Kidney (tissue), 2 donors: ENCODE results near the gene COMTD1. TPM values are rescaled to one million over a fixed set of nuclear protein-coding genes. Genes with fewer than 3 reads are reported as not detected.

Experiments
- polyA plus RNA-seq: library from polyadenylated mRNA; stranded (reverse); fragments of 350-450 nt; fragmentation: Illumina TruSeq; extraction: RNeasy Lipid Tissue Mini Kit (QIAGEN cat#74804); gene quantifications from one replicate; pipeline ENCODE4 v1.2.3, GENCODE V29; 2014; ENCODE audit warnings: low read depth, low replicate concordance; ENCODE audit not compliant: insufficient read depth
- total RNA-seq: library from RNA; stranded (reverse); fragmentation: NEBNext Ultra II Directional; extraction: Animal tissue kit (Norgen Biotek cat#: 25700); gene quantifications from one replicate; pipeline ENCODE4 v1.2.1, GENCODE V29; 2021
- donor health status: DM: yes; HTN: yes; CAD: no.

The COMTD1 gene
- total and polyA plus RNA-seq, 2 donors from 2014 or later = 26.6 to 65.3 TPM

Other genes with a start within 250 kb of the COMTD1 start
- 20.5 TPM for gene SAMD8, start 124.3 kb downstream of the COMTD1 start, total RNA-seq
- 5.3 TPM for gene SAMD8, start 124.3 kb downstream of the COMTD1 start, polyA plus RNA-seq
- 128 TPM for gene VDAC2, start 25.2 kb downstream of the COMTD1 start, total RNA-seq
- gene VDAC2, start 25.2 kb downstream of the COMTD1 start, polyA plus RNA-seq = 211 TPM
- 34.7 TPM for gene ZNF503, start 165.8 kb upstream of the COMTD1 start, total RNA-seq
- 45.8 TPM for gene ZNF503, start 165.8 kb upstream of the COMTD1 start, polyA plus RNA-seq
- gene LRMDA, start 195.7 kb upstream of the COMTD1 start, total RNA-seq = 23.2 TPM
- 48.6 TPM for gene LRMDA, start 195.7 kb upstream of the COMTD1 start, polyA plus RNA-seq